OCI-LY7 (cell line): ENCODE measurements around the gene BACH2.

ENCODE experiments used
- CTCF ChIP-seq: fragments of 200-600 bp; sonication (generic); conservative IDR thresholded peaks from 2 replicates; pipeline ENCODE4 v1.5.1; 2014; ENCODE audit warnings: mild to moderate bottlenecking, antibody characterized with exemption, low read length, moderate library complexity, mixed read lengths
- EZH2phosphoT487 ChIP-seq: fragments of 200-600 bp; sonication (generic); IDR thresholded peaks from 2 replicates; pipeline ENCODE4 v1.6.1; 2018; ENCODE audit warnings: low read depth, borderline replicate concordance, mild to moderate bottlenecking, mixed run types, antibody characterized with exemption, low read length, moderate library complexity, mixed read lengths

- no peak for TF ChIP-seq EZH2phosphoT487
- TF ChIP-seq CTCF, result no peak
These were observed 33.0 kb downstream of the BACH2 start for GRCh38 chr6:90263633-90264032.
